Muscle of leg (tissue), 11 donors: Measurements from ENCODE around the gene MAU2. TPM values are rescaled to one million over a fixed set of nuclear protein-coding genes. Genes with fewer than 3 reads are reported as not detected.
"Not testable (repeated sequence)": the region's sequence is repeated elsewhere in the genome, so short reads cannot be mapped to it uniquely, and the experiment has no call there.

Experiments
- DNase-seq: peaks from one replicate; pipeline ENCODE4 v3.0.0; 2013
- H3K27ac ChIP-seq: one replicate; pipeline ENCODE4 v1.5.1; 2013; ENCODE audit warnings: mild to moderate bottlenecking, low read length, control low read depth
- H3K27me3 ChIP-seq: one replicate; pipeline ENCODE4 v1.6.1; 2013; ENCODE audit warnings: low read length; ENCODE audit not compliant: control insufficient read depth, insufficient read depth
- H3K36me3 ChIP-seq: one replicate; pipeline ENCODE4 v1.6.1; 2013; ENCODE audit warnings: low read length; ENCODE audit not compliant: control insufficient read depth, insufficient read depth
- H3K4me1 ChIP-seq: one replicate; pipeline ENCODE4 v1.6.1; 2013; ENCODE audit warnings: low read length; ENCODE audit not compliant: control insufficient read depth, insufficient read depth
- H3K4me3 ChIP-seq: one replicate; pipeline ENCODE4 v1.5.1; 2013; ENCODE audit warnings: low read length, control low read depth
- H3K9me3 ChIP-seq: replicated peaks from 2 replicates; pipeline ENCODE4 v1.6.1; 2013; ENCODE audit warnings: low read depth, low read length; ENCODE audit not compliant: control insufficient read depth
- WGBS: methylation state at CpG from one replicate; pipeline ENCODE4 v1.1.5; 2013; ENCODE audit warnings: missing lambda C conversion rate; ENCODE audit not compliant: insufficient coverage; 5-methylcytosine and 5-hydroxymethylcytosine counted together
- polyA plus RNA-seq, 8 donors: library from polyadenylated mRNA; unstranded; fragments of 120-200 nt; gene quantifications; one replicate each; pipeline versions ENCODE4 v1.2.1 to v1.2.3, GENCODE V29; 2013; ENCODE audit warnings: inconsistent platforms in 1 of 8, low replicate concordance in 1 of 8; ENCODE audit not compliant: insufficient read length in 8 of 8, insufficient read depth in 1 of 8
- total RNA-seq: library from RNA; stranded (reverse); fragments of 120-200 nt; gene quantifications from one replicate; pipeline ENCODE4 v1.2.4, GENCODE V29; 2013

MAU2 gene
- total and polyA plus RNA-seq, 9 donors = 28.9 to 67.8 (median 40.4) TPM

- Histone ChIP-seq H3K36me3 (no peaks in the 10 kb centered on the region), H3K27ac (peak overlapping the region; percentile 75), H3K4me3 (no peak overlapping the region), H3K9me3 (peaks cover 2% of the 10 kb centered on the region), H3K27me3 (no peaks in the 10 kb centered on the region), H3K4me1 (peaks cover 49% of the 10 kb centered on the region)
- 40% methylated on average over 4 of the region's 13 CpGs for WGBS
- DNase-seq = no peak
These were observed 68.2 kb downstream of the MAU2 start for GRCh38 chr19:19388568-19389555.

GRCh38 chr19:19389683-19390082 lies 69.1 kb downstream of the MAU2 start:
- not testable (repeated sequence) for H3K27me3 ChIP-seq, H3K4me3 ChIP-seq, H3K9me3 ChIP-seq, DNase-seq, H3K36me3 ChIP-seq
- peak overlapping the region; percentile 75 for H3K27ac ChIP-seq
- WGBS = 93% methylated on average over 3 of the region's 12 CpGs
- peaks cover 49% of the 10 kb centered on the region for H3K4me1 ChIP-seq

DNA sequence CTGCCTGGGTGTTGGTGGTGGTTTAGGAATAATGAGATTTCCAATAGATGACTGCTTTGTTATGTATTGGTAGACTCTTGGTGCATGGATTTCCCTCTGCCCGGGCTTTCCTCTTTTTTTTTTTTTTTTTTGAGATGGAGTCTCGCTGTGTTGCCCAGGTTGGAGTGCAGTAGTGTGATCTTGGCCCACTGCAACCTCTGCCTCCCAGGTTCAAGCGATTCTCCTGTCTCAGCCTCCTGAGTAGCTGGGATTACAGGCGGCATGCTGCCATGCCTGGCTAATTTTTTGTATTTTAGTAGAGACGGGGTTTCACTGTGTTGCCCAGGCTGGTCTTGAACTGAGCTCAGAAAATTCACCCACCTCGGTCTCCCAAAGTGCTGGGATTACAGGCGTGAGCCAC lies 73.7 kb downstream of the MAU2 start:
- not testable (repeated sequence) for H3K27me3 ChIP-seq, DNase-seq, H3K27ac ChIP-seq, H3K9me3 ChIP-seq, H3K36me3 ChIP-seq, H3K4me3 ChIP-seq
- 100% methylated on average over 3 of the region's 7 CpGs for WGBS
- H3K4me1 ChIP-seq = peaks cover 19% of the 10 kb centered on the region

DNA sequence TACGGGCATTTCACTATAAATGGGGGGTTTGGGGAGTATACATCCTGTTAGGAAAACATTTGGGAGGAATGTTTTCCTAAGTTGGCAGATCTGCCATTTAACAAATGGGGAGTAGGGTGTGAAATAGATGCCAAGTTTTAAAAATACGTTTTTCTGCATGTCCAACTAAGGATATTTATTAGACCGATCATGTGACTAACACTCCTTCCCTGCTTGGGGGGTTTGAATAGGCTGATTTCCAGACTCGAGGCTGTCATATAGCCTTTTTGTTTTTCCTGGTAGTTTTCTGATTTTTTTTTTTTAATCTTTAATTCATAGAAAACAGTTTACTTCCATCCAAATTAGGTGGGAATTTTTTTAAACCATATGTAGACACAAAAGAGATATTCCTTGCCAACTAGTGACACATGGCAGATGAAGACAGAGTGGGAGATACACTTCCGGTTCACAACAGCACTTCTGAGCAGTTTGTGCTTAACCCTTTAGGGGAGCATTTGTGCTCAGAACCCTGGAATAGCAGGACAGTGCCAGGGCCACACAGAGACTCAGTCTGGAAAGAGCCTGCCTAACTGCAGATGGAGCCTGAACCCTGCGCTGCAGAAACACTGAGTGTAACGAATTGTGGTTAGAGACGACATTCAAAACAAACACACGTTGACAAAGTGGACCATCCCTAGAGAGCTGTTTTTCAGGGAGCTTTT lies 79.3 kb downstream of the MAU2 start:
- 50% methylated on average over 2 of the region's 9 CpGs for WGBS
- peaks cover 13% of the 10 kb centered on the region for H3K4me1 ChIP-seq
- no peaks in the 10 kb centered on the region for H3K9me3 ChIP-seq
- H3K27me3 ChIP-seq = no peaks in the 10 kb centered on the region
- H3K36me3 ChIP-seq = no peaks in the 10 kb centered on the region
- H3K27ac ChIP-seq = peak overlapping the region; percentile 51
- DNase-seq = peak; percentile 42
- no peak overlapping the region for H3K4me3 ChIP-seq

GRCh38 chr19:19402656-19403372 lies 82.2 kb downstream of the MAU2 start:
- no peak overlapping the region for H3K27ac ChIP-seq
- no peaks in the 10 kb centered on the region for H3K9me3 ChIP-seq
- DNase-seq = no peak
- no peaks in the 10 kb centered on the region for H3K27me3 ChIP-seq
- no peaks in the 10 kb centered on the region for H3K36me3 ChIP-seq
- H3K4me3 ChIP-seq = no peak overlapping the region
- peaks cover 22% of the 10 kb centered on the region for H3K4me1 ChIP-seq
- WGBS = 74% methylated on average over 3 of the region's 11 CpGs

DNA sequence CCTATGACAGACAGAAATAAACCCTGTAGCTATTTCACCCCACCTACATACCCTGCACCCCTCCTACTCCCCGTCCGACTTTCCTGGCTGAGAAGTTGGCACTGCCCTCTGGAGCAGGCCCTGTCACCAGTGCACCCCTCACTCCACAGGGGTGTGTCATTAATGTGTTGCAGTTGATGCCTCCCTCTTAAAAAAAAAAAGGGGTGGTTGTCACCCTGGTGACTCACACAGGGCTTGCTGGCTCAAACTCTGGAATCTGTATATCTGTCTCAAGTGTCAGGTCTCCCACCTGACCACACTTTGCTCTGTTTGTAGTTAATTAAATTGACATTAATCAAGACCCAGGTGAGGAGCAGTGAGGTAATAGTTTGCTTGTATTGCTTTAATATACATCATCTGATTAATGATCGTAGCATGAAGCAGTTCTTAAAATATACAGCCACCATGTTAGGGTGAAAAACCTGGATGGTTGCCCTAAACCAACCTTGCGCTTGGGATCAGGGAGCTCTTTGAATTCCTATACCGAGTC lies 82.8 kb downstream of the MAU2 start:
- Histone ChIP-seq H3K27me3 (no peaks in the 10 kb centered on the region), H3K4me1 (peaks cover 22% of the 10 kb centered on the region), H3K9me3 (no peaks in the 10 kb centered on the region), H3K27ac (no peak overlapping the region), H3K4me3 (no peak overlapping the region), H3K36me3 (no peaks in the 10 kb centered on the region)
- WGBS = no CpG with 5 or more reads among the region's 5 CpGs
- DNase-seq = no peak

- DNase-seq = peak; percentile 98
- WGBS = under 1% methylated on average over 86 of the region's 90 CpGs
- peaks cover 29% of the 10 kb centered on the region for H3K4me1 ChIP-seq
- peak within 1 kb of the TSS; percentile 79 for H3K4me3 ChIP-seq
- H3K9me3 ChIP-seq = no peaks in the 10 kb centered on the region
- H3K27ac ChIP-seq = peak within 1 kb of the TSS; percentile 95
- no peaks in the 10 kb centered on the region for H3K27me3 ChIP-seq
- H3K36me3 ChIP-seq = no peaks in the 10 kb centered on the region
These were observed 84.5 kb downstream of the MAU2 start, which contains the start of gene GATAD2A for GRCh38 chr19:19404879-19405860. Gene GATAD2A (plus strand): TSS chr19:19405675. CDS start chr19:19465346, 59,671 bp downstream.

- DNase-seq = peak; percentile 84
- WGBS = 0% methylated on average over 84 of the region's 87 CpGs
- peaks cover 37% of the 10 kb centered on the region for H3K4me1 ChIP-seq
These were observed 85.6 kb downstream of the MAU2 start for GRCh38 chr19:19405971-19406877.

More at GRCh38 chr19:19405971-19406877, 85.6 kb downstream of the MAU2 start:
- no peaks in the 10 kb centered on the region for H3K9me3 ChIP-seq
- peak overlapping the region; percentile 83 for H3K27ac ChIP-seq
- no peaks in the 10 kb centered on the region for H3K27me3 ChIP-seq
- peaks cover 8% of the 10 kb centered on the region for H3K36me3 ChIP-seq
- peak overlapping the region; percentile 79 for H3K4me3 ChIP-seq
